Measurements from ENCODE around the gene DEF6. TPM values are rescaled to one million over a fixed set of nuclear protein-coding genes. Genes with fewer than 3 reads are reported as not detected.
A peak's percentile ranks its signal among the peaks of the same experiment; 100 is the strongest.

Gene DEF6
- total RNA-seq, 2 donors from 2014 or later: 6.3 to 6.8 TPM

GRCh38 chr6:35320031-35320410 is 22.4 kb downstream of the DEF6 start:
- Histone ChIP-seq H3K9me3 (ENCODE audit: control insufficient read depth, low read length) (no peaks in the 10 kb centered on the region), H3K4me3 (ENCODE audit: low read length) (no peak overlapping the region), H3K27me3 (ENCODE audit: control insufficient read depth, insufficient read depth, low read length, poor library complexity, severe bottlenecking) (peaks cover 27% of the 10 kb centered on the region), H3K36me3 (ENCODE audit: control insufficient read depth, insufficient read depth, low read length) (no peaks in the 10 kb centered on the region), H3K4me1 (ENCODE audit: control insufficient read depth, insufficient read depth, low read length) (peaks cover 6% of the 10 kb centered on the region), H3K9ac (ENCODE audit: extremely low read depth, low read length, poor library complexity, severe bottlenecking) (no peak overlapping the region), H3K27ac (ENCODE audit: low read depth, low read length) (no peak overlapping the region)
- Mint-ChIP-seq H3K27me3 (ENCODE audit: insufficient read depth) (peaks cover 23% of the 10 kb centered on the region), H3K9me3 (no peaks in the 10 kb centered on the region), H3K27ac (no peak overlapping the region), H3K4me3 (no peak overlapping the region), H3K36me3 (ENCODE audit: low read depth) (peaks cover 3% of the 10 kb centered on the region), H3K4me1 (peaks cover 5% of the 10 kb centered on the region)
- no peak for DNase-seq
- TF ChIP-seq CTCF (conservative IDR thresholded peaks at IDR 0.05): no peak
- WGBS, 2 experiments (ENCODE audit: insufficient coverage in 1 of 2, insufficient read length in 1 of 2): 98 to 100% methylated on average over 1 to 2 of the region's 2 CpGs

DNA sequence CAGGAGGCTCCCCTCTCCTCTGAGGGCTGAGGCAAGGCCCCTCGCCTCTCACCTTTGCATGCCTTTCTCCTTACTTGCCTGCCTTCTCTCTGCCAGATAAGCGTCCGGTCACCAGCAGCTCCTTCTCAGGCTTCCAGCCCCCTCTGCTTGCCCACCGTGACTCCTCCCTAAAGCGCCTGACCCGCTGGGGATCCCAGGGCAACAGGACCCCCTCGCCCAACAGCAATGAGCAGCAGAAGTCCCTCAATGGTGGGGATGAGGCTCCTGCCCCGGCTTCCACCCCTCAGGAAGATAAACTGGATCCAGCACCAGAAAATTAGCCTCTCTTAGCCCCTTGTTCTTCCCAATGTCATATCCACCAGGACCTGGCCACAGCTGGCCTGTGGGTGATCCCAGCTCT is 23.5 kb downstream of the DEF6 start:
- H3K9me3 Mint-ChIP-seq: no peaks in the 10 kb centered on the region
- TF ChIP-seq CTCF (conservative IDR thresholded peaks at IDR 0.05): no peak

GRCh38 chr6:35327349-35328027 is 29.9 kb downstream of the DEF6 start:
- H3K27me3 ChIP-seq (ENCODE audit: control insufficient read depth, insufficient read depth, low read length, poor library complexity, severe bottlenecking): no peaks in the 10 kb centered on the region
- peak; percentile 90 for DNase-seq
- no peaks in the 10 kb centered on the region for H3K36me3 ChIP-seq (ENCODE audit: control insufficient read depth, insufficient read depth, low read length)
- H3K27ac ChIP-seq (ENCODE audit: low read depth, low read length): no peak overlapping the region
- no peak overlapping the region for H3K9ac ChIP-seq (ENCODE audit: extremely low read depth, low read length, poor library complexity, severe bottlenecking)
- Mint-ChIP-seq H3K27ac (no peak overlapping the region), H3K36me3 (ENCODE audit: low read depth) (no peaks in the 10 kb centered on the region), H3K27me3 (ENCODE audit: insufficient read depth) (peaks cover 2% of the 10 kb centered on the region), H3K4me3 (no peak overlapping the region), H3K9me3 (peaks cover 14% of the 10 kb centered on the region), H3K4me1 (peaks cover 3% of the 10 kb centered on the region)
- H3K9me3 ChIP-seq (ENCODE audit: control insufficient read depth, low read length): no peaks in the 10 kb centered on the region
- 44 to 50% methylated on average over 3 to 7 of the region's 7 CpGs for WGBS, 2 experiments (ENCODE audit: insufficient coverage in 1 of 2, insufficient read length in 1 of 2)
- H3K4me3 ChIP-seq (ENCODE audit: low read length): no peak overlapping the region
- no peaks in the 10 kb centered on the region for H3K4me1 ChIP-seq (ENCODE audit: control insufficient read depth, insufficient read depth, low read length)
- peak; percentile 76 for TF ChIP-seq CTCF (conservative IDR thresholded peaks at IDR 0.05)

More for the DNA sequence above, 23.5 kb downstream of the DEF6 start:
- Mint-ChIP-seq H3K27me3 (ENCODE audit: insufficient read depth) (peaks cover 19% of the 10 kb centered on the region), H3K4me1 (peaks cover 5% of the 10 kb centered on the region), H3K36me3 (ENCODE audit: low read depth) (peaks cover 3% of the 10 kb centered on the region), H3K27ac (no peak overlapping the region), H3K4me3 (no peak overlapping the region)
- H3K27ac ChIP-seq (ENCODE audit: low read depth, low read length): no peak overlapping the region
- peaks cover 6% of the 10 kb centered on the region for H3K4me1 ChIP-seq (ENCODE audit: control insufficient read depth, insufficient read depth, low read length)
- 92 to 93% methylated on average over 3 to 8 of the region's 8 CpGs for WGBS, 2 experiments (ENCODE audit: insufficient coverage in 1 of 2, insufficient read length in 1 of 2)
- no peaks in the 10 kb centered on the region for H3K9me3 ChIP-seq (ENCODE audit: control insufficient read depth, low read length)
- no peak overlapping the region for H3K9ac ChIP-seq (ENCODE audit: extremely low read depth, low read length, poor library complexity, severe bottlenecking)
- no peaks in the 10 kb centered on the region for H3K36me3 ChIP-seq (ENCODE audit: control insufficient read depth, insufficient read depth, low read length)
- H3K27me3 ChIP-seq (ENCODE audit: control insufficient read depth, insufficient read depth, low read length, poor library complexity, severe bottlenecking): peaks cover 19% of the 10 kb centered on the region
- peak; percentile 40 for DNase-seq
- H3K4me3 ChIP-seq (ENCODE audit: low read length): no peak overlapping the region
